HG03571 (cell line): ENCODE measurements around the gene LIN7B.
"Not testable (repeated sequence)": the region's sequence is repeated elsewhere in the genome, so short reads cannot be mapped to it uniquely, and the experiment has no call there.

Experiments used
- ATAC-seq: cut with Tn5 transposase; IDR thresholded peaks from one replicate; pipeline ENCODE4 v1.9.1; 2021; ENCODE audit not compliant: unreplicated experiment

Gene LIN7B

GRCh38 chr19:49113762-49114629, at the start of gene LIN7B:
LIN7B (plus strand) TSS chr19:49114370; CDS start chr19:49114405, 35 bp downstream.
- ATAC-seq: no peak

GRCh38 chr19:49064768-49065611, 49.2 kb upstream of the LIN7B start, which contains the start of gene NTF4:
NTF4 (minus strand) TSS chr19:49064818; CDS start chr19:49061997, 2,821 bp downstream.
- no peak for ATAC-seq

GRCh38 chr19:49065905-49066512, 48.2 kb upstream of the LIN7B start:
- ATAC-seq: no peak

- no peak for ATAC-seq
These were observed 46.6 kb upstream of the LIN7B start for GRCh38 chr19:49067554-49067953.

- no peak for ATAC-seq
These were observed 45.1 kb upstream of the LIN7B start for GRCh38 chr19:49069026-49069425.

GRCh38 chr19:49070416-49070815, 43.8 kb upstream of the LIN7B start:
- no peak for ATAC-seq

- no peak for ATAC-seq
These were observed 42.2 kb upstream of the LIN7B start for GRCh38 chr19:49071860-49072547.

GRCh38 chr19:49073514-49074378, 40.4 kb upstream of the LIN7B start:
- no peak for ATAC-seq

- ATAC-seq: not testable (repeated sequence)
These were observed 39.3 kb upstream of the LIN7B start for GRCh38 chr19:49074869-49075268.

- ATAC-seq: no peak
These were observed 33.8 kb upstream of the LIN7B start for GRCh38 chr19:49080392-49080791.

- ATAC-seq: no peak
These were observed 32.9 kb upstream of the LIN7B start for GRCh38 chr19:49081273-49081672.

- no peak for ATAC-seq
These were observed 29.8 kb upstream of the LIN7B start for GRCh38 chr19:49084206-49085019.

- peak; percentile 73 for ATAC-seq
These were observed 28.9 kb upstream of the LIN7B start, which contains the start of gene SNRNP70 for GRCh38 chr19:49085020-49085867. SNRNP70 (plus strand) TSS chr19:49085451; CDS start chr19:49086415, 964 bp downstream.

- no peak for ATAC-seq
These were observed 28.3 kb upstream of the LIN7B start for GRCh38 chr19:49085868-49086232.

GRCh38 chr19:49086296-49086695, 27.9 kb upstream of the LIN7B start:
- ATAC-seq: no peak

GRCh38 chr19:49091391-49092038, 22.7 kb upstream of the LIN7B start:
- no peak for ATAC-seq

GRCh38 chr19:49092686-49093085, 21.5 kb upstream of the LIN7B start:
- no peak for ATAC-seq
